Kidney epithelial cell (primary cell): ENCODE results near the gene CDSN. TPM values are rescaled to one million over a fixed set of nuclear protein-coding genes. Genes with fewer than 3 reads are reported as not detected.
"Not testable (repeated sequence)": the region's sequence is repeated elsewhere in the genome, so short reads cannot be mapped to it uniquely, and the experiment has no call there.

Experiments used
- DNase-seq: peaks from one replicate; pipeline ENCODE4 v3.0.0-alpha.2; 2010; ENCODE audit warnings: low read depth
- H3K27me3 ChIP-seq: 2 replicates; pipeline ENCODE4 v1.6.0; 2011; ENCODE audit warnings: low read length; ENCODE audit not compliant: control insufficient read depth, insufficient read depth
- H3K36me3 ChIP-seq: 2 replicates; pipeline ENCODE4 v1.5.1; 2011; ENCODE audit warnings: low read length; ENCODE audit not compliant: control insufficient read depth, insufficient read depth
- H3K4me3 ChIP-seq: 2 replicates; pipeline ENCODE4 v1.5.1; 2011; ENCODE audit warnings: low read depth, mild to moderate bottlenecking, control low read depth, low read length
- total RNA-seq: library from RNA; depleted of rRNA; stranded (reverse); fragments of >200 nt; gene quantifications from 2 replicates; pipeline ENCODE4 v1.2.3, GENCODE V29; 2015
- TF ChIP-seq, protein P1 (sequence below): IDR thresholded peaks from 2 replicates; pipeline ENCODE4 v1.5.1; 2011; ENCODE audit warnings: mild to moderate bottlenecking, moderate library complexity, low read length, control low read depth, inconsistent platforms; ENCODE audit not compliant: insufficient read depth, poor library complexity, severe bottlenecking

The CDSN gene
- total RNA-seq, 1 donor from 2014 or later, result not detected

DNA sequence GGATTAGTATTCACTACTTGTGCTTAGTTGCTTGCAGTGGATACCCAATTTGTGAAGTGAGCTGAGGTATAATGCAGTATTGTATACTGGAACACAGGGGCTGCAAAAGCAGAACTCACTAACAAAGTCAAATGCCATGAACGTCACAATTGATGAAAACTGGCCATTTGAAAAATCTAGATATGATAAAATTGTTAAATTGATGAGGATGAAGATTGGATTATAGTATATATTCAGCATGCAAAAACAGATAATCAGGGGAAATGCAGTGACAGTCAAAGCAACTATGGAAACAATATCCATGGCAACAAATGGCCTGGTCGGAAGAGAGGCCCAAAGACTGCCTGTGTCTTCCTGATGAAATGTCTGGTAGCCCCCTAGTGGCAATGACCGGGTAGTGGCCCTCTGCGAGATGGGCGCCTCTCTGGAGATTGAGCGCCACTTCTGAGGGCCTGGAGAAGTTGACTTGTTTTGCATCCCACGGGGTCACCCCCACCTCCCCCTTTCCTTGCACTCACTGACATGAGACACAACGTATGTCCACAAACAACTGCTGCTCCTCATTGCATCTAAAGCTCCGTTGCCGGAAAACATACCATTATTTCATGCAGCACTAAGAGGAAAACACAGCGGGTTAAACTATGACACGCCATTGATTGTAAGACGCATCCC lies 51.4 kb downstream of the CDSN start:
- no peak for DNase-seq
- TF ChIP-seq, protein P1, sequence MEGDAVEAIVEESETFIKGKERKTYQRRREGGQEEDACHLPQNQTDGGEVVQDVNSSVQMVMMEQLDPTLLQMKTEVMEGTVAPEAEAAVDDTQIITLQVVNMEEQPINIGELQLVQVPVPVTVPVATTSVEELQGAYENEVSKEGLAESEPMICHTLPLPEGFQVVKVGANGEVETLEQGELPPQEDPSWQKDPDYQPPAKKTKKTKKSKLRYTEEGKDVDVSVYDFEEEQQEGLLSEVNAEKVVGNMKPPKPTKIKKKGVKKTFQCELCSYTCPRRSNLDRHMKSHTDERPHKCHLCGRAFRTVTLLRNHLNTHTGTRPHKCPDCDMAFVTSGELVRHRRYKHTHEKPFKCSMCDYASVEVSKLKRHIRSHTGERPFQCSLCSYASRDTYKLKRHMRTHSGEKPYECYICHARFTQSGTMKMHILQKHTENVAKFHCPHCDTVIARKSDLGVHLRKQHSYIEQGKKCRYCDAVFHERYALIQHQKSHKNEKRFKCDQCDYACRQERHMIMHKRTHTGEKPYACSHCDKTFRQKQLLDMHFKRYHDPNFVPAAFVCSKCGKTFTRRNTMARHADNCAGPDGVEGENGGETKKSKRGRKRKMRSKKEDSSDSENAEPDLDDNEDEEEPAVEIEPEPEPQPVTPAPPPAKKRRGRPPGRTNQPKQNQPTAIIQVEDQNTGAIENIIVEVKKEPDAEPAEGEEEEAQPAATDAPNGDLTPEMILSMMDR, result peak; percentile 96

DNA sequence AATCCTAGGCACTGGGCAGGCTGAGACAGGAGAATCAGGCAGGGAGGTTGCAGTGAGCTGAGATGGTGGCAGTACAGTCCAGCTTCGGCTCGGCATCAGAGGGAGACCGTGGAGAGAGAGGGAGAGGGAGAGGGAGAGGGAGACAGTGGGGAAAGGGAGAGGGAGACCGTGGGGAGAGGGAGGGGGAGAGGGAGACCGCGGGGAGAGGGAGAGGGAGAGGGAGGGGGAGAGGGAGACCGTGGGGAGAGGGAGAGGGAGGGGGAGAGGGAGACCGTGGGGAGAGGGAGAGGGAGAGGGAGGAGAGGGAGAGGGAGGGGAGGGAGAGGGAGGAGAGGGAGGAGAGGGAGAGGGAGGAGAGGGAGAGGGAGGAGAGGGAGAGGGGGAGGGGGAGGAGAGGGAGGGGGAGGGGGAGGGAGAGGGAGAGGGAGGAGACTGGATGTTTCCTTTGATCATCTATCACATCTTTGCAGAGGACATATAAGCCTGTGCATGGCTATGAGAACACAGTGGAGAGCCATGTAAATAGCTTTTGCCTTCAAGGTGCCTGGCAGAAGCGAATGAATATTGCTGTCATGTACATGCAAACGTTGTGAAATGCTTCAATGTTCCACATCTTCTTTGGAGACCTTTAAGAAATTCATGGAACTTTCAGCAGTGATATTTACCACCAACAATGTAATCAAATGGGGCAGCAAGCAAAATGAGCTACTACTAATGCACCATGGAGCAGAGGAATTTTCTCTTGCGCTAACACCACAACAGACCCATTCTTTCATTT lies 52.2 kb downstream of the CDSN start:
- DNase-seq, result not testable (repeated sequence)

More for the DNA sequence above, 51.4 kb downstream of the CDSN start:
- Histone ChIP-seq H3K36me3 (no peaks in the 10 kb centered on the region), H3K27me3 (no peaks in the 10 kb centered on the region), H3K4me3 (no peak overlapping the region)

DNA sequence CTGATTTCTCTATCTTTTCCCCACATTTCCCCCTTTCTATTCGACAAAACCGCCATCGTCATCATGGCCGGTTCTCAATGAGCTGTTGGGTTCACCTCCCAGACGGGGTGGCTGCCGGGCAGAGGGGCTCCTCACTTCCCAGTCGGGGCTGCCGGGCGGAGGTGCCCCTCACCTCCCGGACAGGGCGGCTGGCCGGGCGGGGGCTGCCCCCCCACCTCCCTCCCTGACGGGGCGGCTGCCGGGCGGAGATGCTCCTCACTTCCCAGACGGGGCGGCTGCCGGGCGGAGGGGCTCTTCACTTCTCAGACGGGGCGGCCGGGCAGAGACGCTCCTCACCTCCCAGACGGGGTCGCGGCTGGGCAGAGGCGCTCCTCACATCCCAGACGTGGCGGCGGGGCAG lies 53.2 kb downstream of the CDSN start:
- DNase-seq, H3K27me3 ChIP-seq, H3K36me3 ChIP-seq, H3K4me3 ChIP-seq: not testable (repeated sequence)

More for the DNA sequence above, 52.2 kb downstream of the CDSN start:
- H3K27me3 ChIP-seq, H3K4me3 ChIP-seq, H3K36me3 ChIP-seq: not testable (repeated sequence)

DNA sequence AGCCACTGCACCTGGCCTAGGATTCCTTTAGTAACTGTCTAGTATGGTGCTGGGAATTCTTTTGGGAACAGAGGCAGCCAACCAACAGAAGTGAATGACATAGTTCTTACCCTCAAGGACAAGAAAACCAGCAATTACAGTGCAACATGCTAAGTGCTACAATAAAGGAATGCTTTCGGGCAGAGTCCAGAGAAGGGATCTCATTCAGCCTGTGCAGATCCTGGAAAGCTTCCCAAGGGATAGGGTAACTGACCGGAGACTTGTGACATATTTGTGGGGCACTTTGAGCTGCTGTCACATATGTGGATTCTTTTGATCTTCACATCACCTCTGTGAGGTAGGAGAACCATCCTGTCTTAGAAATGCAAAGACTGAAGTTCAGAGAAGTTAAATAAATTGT lies 54.7 kb downstream of the CDSN start:
- Histone ChIP-seq H3K36me3 (no peaks in the 10 kb centered on the region), H3K4me3 (no peak overlapping the region), H3K27me3 (no peaks in the 10 kb centered on the region)
- TF ChIP-seq, protein P1, result no peak
- DNase-seq, result no peak

Other genes with a start within 250 kb of the CDSN start
- gene DDR1, start 235.9 kb downstream of the CDSN start, total RNA-seq, result 171 and 173 TPM in 2 replicates
- gene GTF2H4, start 212.2 kb downstream of the CDSN start, total RNA-seq, result 23.0 and 27.7 TPM in 2 replicates
- 34.7 and 37.7 TPM in 2 replicates for gene VARS2, start 206.2 kb downstream of the CDSN start, total RNA-seq
- gene SFTA2, start 188.3 kb downstream of the CDSN start, total RNA-seq, result 1.0 TPM in 1 of 2 replicates, not detected in the other
- not detected in 2 replicates for gene MUCL3, start 179.5 kb downstream of the CDSN start, total RNA-seq
- not detected in 2 replicates for gene MUC21, start 136.7 kb downstream of the CDSN start, total RNA-seq
- not detected in 2 replicates for gene MUC22, start 110.0 kb downstream of the CDSN start, total RNA-seq
- 0.62 and 0.79 TPM in 2 replicates for gene C6orf15, start 7.9 kb downstream of the CDSN start, total RNA-seq
- 0.38 and 0.48 TPM in 2 replicates for gene PSORS1C1, start 5.6 kb downstream of the CDSN start, total RNA-seq
- gene PSORS1C2, start 18.6 kb upstream of the CDSN start, total RNA-seq, result not detected in 2 replicates
- gene CCHCR1, start 37.4 kb upstream of the CDSN start, total RNA-seq, result 16.4 and 20.2 TPM in 2 replicates
- gene TCF19, start 38.1 kb upstream of the CDSN start, total RNA-seq, result 6.4 and 10.1 TPM in 2 replicates
- 0.21 and 0.68 TPM in 2 replicates for gene POU5F1, start 50.2 kb upstream of the CDSN start, total RNA-seq
- 696 and 738 TPM in 2 replicates for gene HLA-C, start 151.6 kb upstream of the CDSN start, total RNA-seq
- gene HLA-B, start 236.7 kb upstream of the CDSN start, total RNA-seq, result 484 and 545 TPM in 2 replicates